Heart right ventricle (tissue), 16 donors: ENCODE data around the gene KCNH1. TPM values are rescaled to one million over a fixed set of nuclear protein-coding genes. Genes with fewer than 3 reads are reported as not detected.

Experiments used
- ATAC-seq, 8 donors: fragments of 200-7000 bp; cut with Tn5 transposase; one replicate each; pipeline ENCODE4 v1.9.1; 2020; ENCODE audit warnings: mild to moderate bottlenecking in 8 of 8, moderate library complexity in 8 of 8, moderate number of reproducible peaks in 1 of 8
- DNase-seq, 2 donors: peaks; one replicate each; pipeline ENCODE4 v3.0.0-alpha.2; 2020
- H3K27ac ChIP-seq, 10 donors: fragments of 200-600 bp; sonication (generic) in 2 of 10; one replicate each; pipeline versions ENCODE4 v1.5.0 to v1.8.0; 2020 to 2022; ENCODE audit warnings: mild to moderate bottlenecking in 3 of 10
- H3K27me3 ChIP-seq, 7 donors: fragments of 200-600 bp; one replicate each; pipeline ENCODE4 v1.8.0; 2021 to 2022; ENCODE audit warnings: mild to moderate bottlenecking in 2 of 7
- H3K36me3 ChIP-seq, 9 donors: fragments of 200-600 bp; sonication (generic) in 1 of 9; one replicate each; pipeline versions ENCODE4 v1.5.0 to v1.8.0; 2020 to 2022; ENCODE audit warnings: mild to moderate bottlenecking in 2 of 9
- H3K4me1 ChIP-seq, 9 donors: fragments of 200-600 bp; sonication (generic) in 1 of 9; one replicate each; pipeline versions ENCODE4 v1.5.0 to v1.8.0; 2020 to 2022; ENCODE audit warnings: mild to moderate bottlenecking in 4 of 9
- H3K4me3 ChIP-seq, 10 donors: fragments of 200-600 bp; sonication (generic) in 2 of 10; one replicate each; pipeline versions ENCODE4 v1.5.0 to v1.8.0; 2020 to 2022; ENCODE audit warnings: mild to moderate bottlenecking in 7 of 10, moderate library complexity in 2 of 10
- H3K9me3 ChIP-seq, 11 donors: fragments of 200-600 bp in 10 of 11; sonication (generic) in 2 of 11; one replicate each; pipeline versions ENCODE4 v1.5.0 to v1.8.0; 2013 to 2022; ENCODE audit warnings: mild to moderate bottlenecking in 2 of 11, control low read depth in 1 of 11, moderate library complexity in 1 of 11
- whole genome bisulfite sequencing, 2 donors: extraction: QIAGEN DNeasy Blood & Tissue Kit; methylation state at CpG; one replicate each; pipeline ENCODE4 v1.1.7; 2013; ENCODE audit warnings: inconsistent platforms in 1 of 2; 5-methylcytosine and 5-hydroxymethylcytosine counted together
- intact Hi-C, 10 donors: fragments of 100-400 bp; cut with DNase I; formaldehyde crosslinking; loops; one replicate each; pipeline versions ENCODE4 v1.11.1 to v1.14.2; 2022
- polyA plus RNA-seq, 2 donors: library from polyadenylated mRNA; stranded (reverse); fragments of 200-250 nt; gene quantifications; one replicate each; pipeline ENCODE4 v1.2.3, GENCODE V29; 2013
- total RNA-seq, 10 donors: library from RNA; stranded (reverse); fragmentation: NEBNext Ultra II Directional in 3 of 10; extraction: Animal tissue kit (Norgen Biotek cat#: 25700) in 3 of 10; gene quantifications; one replicate each; pipeline versions ENCODE4 v1.2.1 to v1.2.4, GENCODE V29; 2021 to 2023
- TF ChIP-seq, protein P1 (sequence below), 9 donors: fragments of 200-600 bp; sonication (generic) in 2 of 9; IDR thresholded peaks; one replicate each; pipeline versions ENCODE4 v1.5.0 to v1.8.0; 2021 to 2022; ENCODE audit warnings: antibody characterized with exemption in 9 of 9, mild to moderate bottlenecking in 5 of 9, moderate library complexity in 1 of 9
- donor health status: Arrhythmogenic right ventricular cardiomyopathy.
- donor health status: ischemic (EF 13 %, LVEDD 7.1; RV severe dilation, severe dysfunction).
- donor health status: healthy with polysubstance abuse.
- donor health status: DM: no; HTN: yes; CAD: no.
- donor health status: DM: no; HTN: no; CAD: no.
- donor health status: ischemic (EF 25% LVEDD 6.9; RV normal size, moderate dysfunction).
- donor health status: ischemic (EF 25% LVEDD 5.7; RV mildly dilated, moderate dysfunction).
- donor health status: healthy.
- donor health status: DM: yes; HTN: yes; CAD: no.
- donor health status: Ischemic cardiomyopathy.
- donor health status: ischemic (EF 35%, LVEDD 5.7; RV mildly dilated, moderate dysfunction).
- donor health status: nonischemic (EF 11% LVEDD 7.7; RV severe dilation, severe dysfunction).
- donor health status: DM: yes; HTN: yes; CAD: no.
- donor health status: PGD.
- donor health status: ischemic (EF 29% LVEDD 5.4; RV normal size, mild dysfunction).
- donor health status: nonischemic (EF 23%, LVEDD 6.1; RV moderate dilation, normal function).

KCNH1 gene
- total and polyA plus RNA-seq, 12 donors = 0.09 TPM; not detected in 11

GRCh38 chr1:210727709-210728108 lies 406.2 kb downstream of the KCNH1 start:
- 37 to 58% methylated on average over 2 of the region's 2 CpGs for WGBS, 2 donors
- no peaks in the 10 kb centered on the region for H3K36me3 ChIP-seq

DNA sequence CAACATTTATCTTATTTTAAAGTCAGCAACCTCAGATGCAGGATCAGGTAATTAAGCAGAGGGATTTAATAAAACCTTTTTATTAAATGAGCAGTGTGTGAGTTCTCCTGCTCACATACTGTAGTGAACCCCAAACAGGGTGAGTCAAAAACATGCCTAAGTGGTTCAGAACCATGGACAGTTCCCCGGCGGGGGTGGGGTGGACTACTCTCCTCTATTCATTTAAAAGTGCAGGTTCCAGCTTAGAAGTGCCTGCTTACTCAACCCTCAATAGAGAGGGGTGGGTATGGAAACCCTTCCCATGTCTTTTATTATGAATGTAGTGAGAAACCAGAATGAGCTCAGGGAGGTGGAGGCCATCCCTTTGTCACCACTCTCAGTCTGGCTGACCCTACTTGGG lies 407.3 kb downstream of the KCNH1 start:
- ATAC-seq (no peak), DNase-seq (peak; percentile 10 to 18)
- H3K36me3 ChIP-seq = no peaks in the 10 kb centered on the region
- TF ChIP-seq, protein P1, sequence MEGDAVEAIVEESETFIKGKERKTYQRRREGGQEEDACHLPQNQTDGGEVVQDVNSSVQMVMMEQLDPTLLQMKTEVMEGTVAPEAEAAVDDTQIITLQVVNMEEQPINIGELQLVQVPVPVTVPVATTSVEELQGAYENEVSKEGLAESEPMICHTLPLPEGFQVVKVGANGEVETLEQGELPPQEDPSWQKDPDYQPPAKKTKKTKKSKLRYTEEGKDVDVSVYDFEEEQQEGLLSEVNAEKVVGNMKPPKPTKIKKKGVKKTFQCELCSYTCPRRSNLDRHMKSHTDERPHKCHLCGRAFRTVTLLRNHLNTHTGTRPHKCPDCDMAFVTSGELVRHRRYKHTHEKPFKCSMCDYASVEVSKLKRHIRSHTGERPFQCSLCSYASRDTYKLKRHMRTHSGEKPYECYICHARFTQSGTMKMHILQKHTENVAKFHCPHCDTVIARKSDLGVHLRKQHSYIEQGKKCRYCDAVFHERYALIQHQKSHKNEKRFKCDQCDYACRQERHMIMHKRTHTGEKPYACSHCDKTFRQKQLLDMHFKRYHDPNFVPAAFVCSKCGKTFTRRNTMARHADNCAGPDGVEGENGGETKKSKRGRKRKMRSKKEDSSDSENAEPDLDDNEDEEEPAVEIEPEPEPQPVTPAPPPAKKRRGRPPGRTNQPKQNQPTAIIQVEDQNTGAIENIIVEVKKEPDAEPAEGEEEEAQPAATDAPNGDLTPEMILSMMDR (IDR thresholded peaks at IDR 0.05) = no peak
- H3K27me3 ChIP-seq = peaks cover 0 to 20% (median 7%) of the 10 kb centered on the region in 7 donors
- H3K27ac ChIP-seq = no peak overlapping the region
- WGBS, 2 donors = 2 to 5% methylated on average over 2 of the region's 2 CpGs
- no peaks in the 10 kb centered on the region for H3K4me1 ChIP-seq
- H3K4me3 ChIP-seq = no peak overlapping the region
- no peaks in the 10 kb centered on the region for H3K9me3 ChIP-seq
- intact Hi-C loops = no loop called here

More at GRCh38 chr1:210727709-210728108, 406.2 kb downstream of the KCNH1 start:
- TF ChIP-seq, protein P1 (IDR thresholded peaks at IDR 0.05) = no peak
- Histone ChIP-seq H3K9me3 (no peaks in the 10 kb centered on the region), H3K4me1 (no peaks in the 10 kb centered on the region), H3K27ac (no peak overlapping the region), H3K4me3 (no peak overlapping the region), H3K27me3 (peaks cover 0 to 19% (median 7%) of the 10 kb centered on the region in 7 donors)
- ATAC-seq (no peak), DNase-seq (no peak)
- intact Hi-C loops = no loop called here

- no peak for ATAC-seq
- intact Hi-C loops = no loop called here
- DNase-seq = no peak
- H3K36me3 ChIP-seq = no peaks in the 10 kb centered on the region
- TF ChIP-seq, protein P1 (IDR thresholded peaks at IDR 0.05) = no peak
- 75 to 85% methylated on average over 2 of the region's 2 CpGs for WGBS, 2 donors
- H3K4me3 ChIP-seq = no peak overlapping the region
- no peak overlapping the region for H3K27ac ChIP-seq
- peaks cover 0 to 20% (median 7%) of the 10 kb centered on the region in 7 donors for H3K27me3 ChIP-seq
- no peaks in the 10 kb centered on the region for H3K9me3 ChIP-seq
- no peaks in the 10 kb centered on the region for H3K4me1 ChIP-seq
Observed at GRCh38 chr1:210724768-210725167, 409.2 kb downstream of the KCNH1 start.

- Histone ChIP-seq H3K27ac (no peak overlapping the region), H3K4me1 (no peaks in the 10 kb centered on the region), H3K9me3 (no peaks in the 10 kb centered on the region), H3K27me3 (peaks cover 0 to 20% (median 7%) of the 10 kb centered on the region in 7 donors), H3K36me3 (no peaks in the 10 kb centered on the region), H3K4me3 (no peak overlapping the region)
- no peak for ATAC-seq
- no peak for DNase-seq
- 21 to 23% methylated on average over 4 of the region's 4 CpGs for WGBS, 2 donors
- TF ChIP-seq, protein P1 (IDR thresholded peaks at IDR 0.05) = no peak
- intact Hi-C loops = no loop called here
Observed at GRCh38 chr1:210723646-210724045, 410.3 kb downstream of the KCNH1 start.
